Measurements from ENCODE around the gene MIGA1. TPM values are rescaled to one million over a fixed set of nuclear protein-coding genes. Genes with fewer than 3 reads are reported as not detected.

MIGA1 gene
- total and polyA plus RNA-seq, 2 of the 13 experiments (the other 11 are each of a cell fraction or from before 2014, with no cell fraction given), result 3.8 to 6.6 TPM

DNA sequence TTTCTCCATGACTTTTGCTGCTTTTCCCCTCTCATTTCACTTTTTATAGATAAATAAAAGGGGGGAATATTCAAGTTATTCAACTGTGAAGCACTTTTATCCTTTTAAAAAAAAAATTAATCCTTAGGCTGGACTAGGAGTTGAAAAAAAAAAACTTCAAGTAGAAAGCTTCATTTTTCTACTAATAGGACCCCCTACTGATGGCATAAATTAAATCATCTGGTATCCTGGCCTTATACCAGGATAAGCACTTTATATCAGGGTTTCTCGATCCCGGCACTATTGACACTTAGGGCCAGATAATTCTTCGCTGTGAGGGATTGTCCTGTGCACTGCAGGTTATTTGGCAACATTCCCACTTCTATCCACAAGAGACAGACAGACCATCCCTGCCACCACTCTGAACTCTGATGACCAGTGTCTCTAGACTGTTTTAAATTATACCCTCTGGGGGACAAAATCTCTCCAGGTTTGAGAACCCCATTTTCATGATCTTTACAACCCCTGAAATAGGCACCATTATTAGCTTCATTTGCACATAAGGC, 37.4 kb upstream of the MIGA1 start:
- no peak overlapping the region for H3K4me2 ChIP-seq (ENCODE audit: low read depth, low read length)
- in situ Hi-C loops (cut with HindIII; ENCODE audit: extremely low pct_ligation_motif_present, low pct_unique_long_range_greater_than_20kb), result no loop called here
- FAIRE-seq (no peak), ATAC-seq (0 out of 3 replicates have a peak, but pooled peaks have one; percentile 35), DNase-seq (ENCODE audit: low spot score) (no peak)
- no peak overlapping the region for H3K9ac ChIP-seq (ENCODE audit: insufficient read depth, low read depth, low read length)
- no peak overlapping the region for H3K4me3 ChIP-seq (replicated peaks in 1 of 3; ENCODE audit: insufficient read depth in 1 of 3, low read depth in 2 of 3, low read length in 3 of 3)
- CTCF ChIA-PET (ENCODE audit: low intra/inter-chr PET ratio, low total read pairs), result no interaction called here
- 98% methylated on average over 3 of the region's 3 CpGs for WGBS (ENCODE audit: low lambda C conversion rate)
- POLR2A ChIA-PET, result no interaction called here
- no peak for TF ChIP-seq PPARG (CRISPR knock-in tag; conservative IDR thresholded peaks at IDR 0.05)
- TF ChIP-seq RAD21 (CRISPR knock-in tag; IDR thresholded peaks at IDR 0.05), result no peak
- TF ChIP-seq HIVEP1 (CRISPR knock-in tag; IDR thresholded peaks at IDR 0.05), result no peak
- TF ChIP-seq ZMAT3 (CRISPR knock-in tag; conservative IDR thresholded peaks at IDR 0.05), result no peak
- TF ChIP-seq ZNF343 (CRISPR knock-in tag; IDR thresholded peaks at IDR 0.05), result no peak
- TF ChIP-seq, protein P1, sequence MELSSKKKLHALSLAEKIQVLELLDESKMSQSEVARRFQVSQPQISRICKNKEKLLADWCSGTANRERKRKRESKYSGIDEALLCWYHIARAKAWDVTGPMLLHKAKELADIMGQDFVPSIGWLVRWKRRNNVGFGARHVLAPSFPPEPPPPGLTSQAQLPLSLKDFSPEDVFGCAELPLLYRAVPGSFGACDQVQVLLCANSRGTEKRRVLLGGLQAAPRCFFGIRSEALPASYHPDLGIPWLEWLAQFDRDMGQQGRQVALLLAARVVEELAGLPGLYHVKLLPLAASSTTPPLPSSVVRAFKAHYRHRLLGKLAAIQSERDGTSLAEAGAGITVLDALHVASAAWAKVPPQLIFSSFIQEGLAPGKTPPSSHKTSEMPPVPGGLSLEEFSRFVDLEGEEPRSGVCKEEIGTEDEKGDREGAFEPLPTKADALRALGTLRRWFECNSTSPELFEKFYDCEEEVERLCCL (CRISPR knock-in tag; IDR thresholded peaks at IDR 0.05; ENCODE audit: borderline replicate concordance), result no peak
- no peak for TF ChIP-seq MEIS2 (CRISPR knock-in tag; IDR thresholded peaks at IDR 0.05)
- TF ChIP-seq ZNF335 (CRISPR knock-in tag; IDR thresholded peaks at IDR 0.05), result no peak
- no peak for TF ChIP-seq ZFP36 (IDR thresholded peaks at IDR 0.05; ENCODE audit: borderline replicate concordance, low read depth, low read length, partially characterized antibody)
- no peak for TF ChIP-seq ZNF781 (CRISPR knock-in tag; IDR thresholded peaks at IDR 0.05; ENCODE audit: borderline replicate concordance, not compliant biosample characterization)
- TF ChIP-seq, protein P2, sequence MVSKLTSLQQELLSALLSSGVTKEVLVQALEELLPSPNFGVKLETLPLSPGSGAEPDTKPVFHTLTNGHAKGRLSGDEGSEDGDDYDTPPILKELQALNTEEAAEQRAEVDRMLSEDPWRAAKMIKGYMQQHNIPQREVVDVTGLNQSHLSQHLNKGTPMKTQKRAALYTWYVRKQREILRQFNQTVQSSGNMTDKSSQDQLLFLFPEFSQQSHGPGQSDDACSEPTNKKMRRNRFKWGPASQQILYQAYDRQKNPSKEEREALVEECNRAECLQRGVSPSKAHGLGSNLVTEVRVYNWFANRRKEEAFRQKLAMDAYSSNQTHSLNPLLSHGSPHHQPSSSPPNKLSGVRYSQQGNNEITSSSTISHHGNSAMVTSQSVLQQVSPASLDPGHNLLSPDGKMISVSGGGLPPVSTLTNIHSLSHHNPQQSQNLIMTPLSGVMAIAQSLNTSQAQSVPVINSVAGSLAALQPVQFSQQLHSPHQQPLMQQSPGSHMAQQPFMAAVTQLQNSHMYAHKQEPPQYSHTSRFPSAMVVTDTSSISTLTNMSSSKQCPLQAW (CRISPR knock-in tag; IDR thresholded peaks at IDR 0.05), result no peak
- TF ChIP-seq ZNF326 (CRISPR knock-in tag; IDR thresholded peaks at IDR 0.05; ENCODE audit: borderline replicate concordance), result no peak
- no peak for TF ChIP-seq ZNF30 (CRISPR knock-in tag; IDR thresholded peaks at IDR 0.05)
- no peak for TF ChIP-seq ARNT2 (CRISPR knock-in tag; IDR thresholded peaks at IDR 0.05; ENCODE audit: low read depth)
- TF ChIP-seq, protein P3, sequence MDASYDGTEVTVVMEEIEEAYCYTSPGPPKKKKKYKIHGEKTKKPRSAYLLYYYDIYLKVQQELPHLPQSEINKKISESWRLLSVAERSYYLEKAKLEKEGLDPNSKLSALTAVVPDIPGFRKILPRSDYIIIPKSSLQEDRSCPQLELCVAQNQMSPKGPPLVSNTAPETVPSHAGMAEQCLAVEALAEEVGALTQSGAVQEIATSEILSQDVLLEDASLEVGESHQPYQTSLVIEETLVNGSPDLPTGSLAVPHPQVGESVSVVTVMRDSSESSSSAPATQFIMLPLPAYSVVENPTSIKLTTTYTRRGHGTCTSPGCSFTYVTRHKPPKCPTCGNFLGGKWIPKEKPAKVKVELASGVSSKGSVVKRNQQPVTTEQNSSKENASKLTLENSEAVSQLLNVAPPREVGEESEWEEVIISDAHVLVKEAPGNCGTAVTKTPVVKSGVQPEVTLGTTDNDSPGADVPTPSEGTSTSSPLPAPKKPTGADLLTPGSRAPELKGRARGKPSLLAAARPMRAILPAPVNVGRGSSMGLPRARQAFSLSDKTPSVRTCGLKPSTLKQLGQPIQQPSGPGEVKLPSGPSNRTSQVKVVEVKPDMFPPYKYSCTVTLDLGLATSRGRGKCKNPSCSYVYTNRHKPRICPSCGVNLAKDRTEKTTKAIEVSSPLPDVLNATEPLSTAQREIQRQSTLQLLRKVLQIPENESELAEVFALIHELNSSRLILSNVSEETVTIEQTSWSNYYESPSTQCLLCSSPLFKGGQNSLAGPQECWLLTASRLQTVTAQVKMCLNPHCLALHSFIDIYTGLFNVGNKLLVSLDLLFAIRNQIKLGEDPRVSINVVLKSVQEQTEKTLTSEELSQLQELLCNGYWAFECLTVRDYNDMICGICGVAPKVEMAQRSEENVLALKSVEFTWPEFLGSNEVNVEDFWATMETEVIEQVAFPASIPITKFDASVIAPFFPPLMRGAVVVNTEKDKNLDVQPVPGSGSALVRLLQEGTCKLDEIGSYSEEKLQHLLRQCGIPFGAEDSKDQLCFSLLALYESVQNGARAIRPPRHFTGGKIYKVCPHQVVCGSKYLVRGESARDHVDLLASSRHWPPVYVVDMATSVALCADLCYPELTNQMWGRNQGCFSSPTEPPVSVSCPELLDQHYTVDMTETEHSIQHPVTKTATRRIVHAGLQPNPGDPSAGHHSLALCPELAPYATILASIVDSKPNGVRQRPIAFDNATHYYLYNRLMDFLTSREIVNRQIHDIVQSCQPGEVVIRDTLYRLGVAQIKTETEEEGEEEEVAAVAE (CRISPR knock-in tag; IDR thresholded peaks at IDR 0.05; ENCODE audit: borderline replicate concordance), result no peak
- TF ChIP-seq, protein P4, sequence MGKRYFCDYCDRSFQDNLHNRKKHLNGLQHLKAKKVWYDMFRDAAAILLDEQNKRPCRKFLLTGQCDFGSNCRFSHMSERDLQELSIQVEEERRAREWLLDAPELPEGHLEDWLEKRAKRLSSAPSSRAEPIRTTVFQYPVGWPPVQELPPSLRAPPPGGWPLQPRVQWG (CRISPR knock-in tag; IDR thresholded peaks at IDR 0.05; ENCODE audit: borderline replicate concordance, low read depth), result no peak
- H3K27me3 ChIP-seq (ENCODE audit: control insufficient read depth in 1 of 2, insufficient read depth in 2 of 2, low read length in 2 of 2), result no peaks in the 10 kb centered on the region
- H3K27ac ChIP-seq (ENCODE audit: extremely low read length, insufficient read depth, low read length), result no peak overlapping the region
- intact Hi-C loops (cut with micrococcal nuclease; ENCODE audit: unreplicated experiment), result no loop called here
- no peaks in the 10 kb centered on the region for H4K20me1 ChIP-seq (ENCODE audit: insufficient read depth, low read length)
- no peaks in the 10 kb centered on the region for H3K9me3 ChIP-seq (ENCODE audit: low read length)
- H2AFZ ChIP-seq (ENCODE audit: low read length), result no peak overlapping the region
- peaks cover under 1% of the 10 kb centered on the region for H3K4me1 ChIP-seq (ENCODE audit: insufficient read depth, low read length)
- BruUV-seq (replicated peaks), result no TSS peak
- H3K36me3 ChIP-seq (replicated peaks in 1 of 2; ENCODE audit: control insufficient read depth in 1 of 2, insufficient read depth in 2 of 2, low read length in 2 of 2), result peaks cover 3 to 26% of the 10 kb centered on the region in 2 experiments
- peaks cover 26% of the 10 kb centered on the region for H3K79me2 ChIP-seq (ENCODE audit: insufficient read depth, low read length)

All from HepG2 (cell line).